GM12872 (cell line): ENCODE data around the gene CEL.
"Not testable (repeated sequence)": the region's sequence is repeated elsewhere in the genome, so short reads cannot be mapped to it uniquely, and the experiment has no call there.

ENCODE experiments used
- TF ChIP-seq, protein P1 (sequence below): IDR thresholded peaks from 3 replicates; pipeline ENCODE4 v1.5.1; 2011; ENCODE audit warnings: low read depth, mild to moderate bottlenecking, low read length, moderate library complexity; ENCODE audit not compliant: insufficient read depth

Gene CEL

DNA sequence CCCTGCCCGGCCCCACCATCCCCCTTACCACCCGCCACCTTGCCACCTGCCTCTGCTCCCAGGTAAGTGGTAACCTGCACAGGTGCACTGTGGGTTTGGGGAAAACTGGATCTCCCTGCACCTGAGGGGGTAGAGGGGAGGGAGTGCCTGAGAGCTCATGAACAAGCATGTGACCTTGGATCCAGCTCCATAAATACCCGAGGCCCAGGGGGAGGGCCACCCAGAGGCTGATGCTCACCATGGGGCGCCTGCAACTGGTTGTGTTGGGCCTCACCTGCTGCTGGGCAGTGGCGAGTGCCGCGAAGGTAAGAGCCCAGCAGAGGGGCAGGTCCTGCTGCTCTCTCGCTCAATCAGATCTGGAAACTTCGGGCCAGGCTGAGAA, at the start of gene CEL:
Gene CEL (plus strand): TSS at position 218 of the 382 bp plus-strand sequence. CDS start 22 bp downstream, at position 240.
- TF ChIP-seq, protein P1, sequence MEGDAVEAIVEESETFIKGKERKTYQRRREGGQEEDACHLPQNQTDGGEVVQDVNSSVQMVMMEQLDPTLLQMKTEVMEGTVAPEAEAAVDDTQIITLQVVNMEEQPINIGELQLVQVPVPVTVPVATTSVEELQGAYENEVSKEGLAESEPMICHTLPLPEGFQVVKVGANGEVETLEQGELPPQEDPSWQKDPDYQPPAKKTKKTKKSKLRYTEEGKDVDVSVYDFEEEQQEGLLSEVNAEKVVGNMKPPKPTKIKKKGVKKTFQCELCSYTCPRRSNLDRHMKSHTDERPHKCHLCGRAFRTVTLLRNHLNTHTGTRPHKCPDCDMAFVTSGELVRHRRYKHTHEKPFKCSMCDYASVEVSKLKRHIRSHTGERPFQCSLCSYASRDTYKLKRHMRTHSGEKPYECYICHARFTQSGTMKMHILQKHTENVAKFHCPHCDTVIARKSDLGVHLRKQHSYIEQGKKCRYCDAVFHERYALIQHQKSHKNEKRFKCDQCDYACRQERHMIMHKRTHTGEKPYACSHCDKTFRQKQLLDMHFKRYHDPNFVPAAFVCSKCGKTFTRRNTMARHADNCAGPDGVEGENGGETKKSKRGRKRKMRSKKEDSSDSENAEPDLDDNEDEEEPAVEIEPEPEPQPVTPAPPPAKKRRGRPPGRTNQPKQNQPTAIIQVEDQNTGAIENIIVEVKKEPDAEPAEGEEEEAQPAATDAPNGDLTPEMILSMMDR = not testable (repeated sequence)

GRCh38 chr9:133014696-133015095, 47.1 kb upstream of the CEL start:
- TF ChIP-seq, protein P1 = no peak

DNA sequence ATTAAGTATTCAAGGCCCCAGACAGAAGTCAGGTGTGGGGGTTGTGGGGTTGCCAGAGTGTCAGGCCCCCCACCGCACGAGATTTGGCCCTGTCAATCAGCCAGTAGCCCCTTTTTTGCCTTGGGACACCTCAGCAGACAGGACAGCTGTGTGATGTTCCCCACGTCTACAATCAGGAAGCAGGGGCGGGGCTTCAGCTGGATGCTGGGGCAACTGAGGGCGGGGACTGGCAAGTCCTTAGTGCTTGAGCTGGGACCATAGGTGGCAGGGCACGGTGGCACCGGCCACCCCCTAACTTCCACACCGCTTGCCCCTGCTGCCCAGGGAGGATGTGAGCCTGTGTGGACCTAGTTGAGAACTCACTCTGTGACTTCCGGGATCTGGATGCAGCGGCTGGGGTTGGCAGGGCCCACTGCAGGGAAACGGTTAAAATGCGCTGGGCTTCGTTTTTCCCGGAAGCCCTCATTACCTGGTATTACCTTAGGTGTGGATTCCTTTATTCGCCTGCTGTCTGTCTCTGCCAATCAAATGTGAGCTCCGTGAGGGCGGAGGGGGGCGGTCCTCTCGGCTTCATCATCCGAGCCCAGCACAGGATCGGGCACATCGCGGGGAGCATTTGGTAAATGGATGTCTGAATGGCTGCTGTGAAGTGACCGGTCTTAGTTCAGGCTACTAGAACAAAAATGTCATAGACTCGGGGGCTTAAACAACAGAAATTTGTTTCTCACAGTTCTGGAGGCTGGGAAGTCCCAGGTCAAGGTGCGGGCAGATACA, 38.5 kb upstream of the CEL start:
- TF ChIP-seq, protein P1 = no peak

GRCh38 chr9:133026426-133026825, 35.4 kb upstream of the CEL start:
- TF ChIP-seq, protein P1 = no peak

- TF ChIP-seq, protein P1 = no peak
Observed at GRCh38 chr9:133027134-133027533, 34.6 kb upstream of the CEL start.

GRCh38 chr9:133028221-133028620, 33.6 kb upstream of the CEL start:
- TF ChIP-seq, protein P1 = no peak

DNA sequence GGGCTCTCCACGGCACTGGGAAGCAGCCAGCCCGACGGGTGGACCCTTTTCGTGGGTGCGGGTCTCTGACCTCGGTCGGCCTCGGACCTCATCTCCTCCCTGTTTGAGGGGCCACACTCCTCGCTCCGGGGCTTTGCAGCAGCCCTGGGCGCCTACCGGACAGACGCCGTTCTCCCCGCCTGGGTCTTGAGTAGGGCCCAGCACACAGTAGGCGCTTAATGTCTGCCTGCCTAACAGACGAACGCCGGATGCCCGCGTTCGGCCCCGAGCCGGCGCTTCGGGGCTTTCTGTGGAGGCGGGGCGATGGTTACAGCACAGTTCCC, 31.8 kb upstream of the CEL start:
- TF ChIP-seq, protein P1 = no peak
